Dermis blood vessel endothelial cell (primary cell): ENCODE results near the gene SUPV3L1. TPM values are rescaled to one million over a fixed set of nuclear protein-coding genes. Genes with fewer than 3 reads are reported as not detected.

Source experiments
- total RNA-seq: library from RNA; depleted of rRNA; stranded (reverse); fragments of >200 nt; gene quantifications from 2 replicates; pipeline ENCODE4 v1.2.3, GENCODE V29; 2014

Gene SUPV3L1
- total RNA-seq, 1 donor from 2014 or later: 18.4 TPM

Other genes with a start within 250 kb of the SUPV3L1 start
- 73.0 and 102 TPM in 2 replicates for gene DDX21, start 224.1 kb upstream of the SUPV3L1 start, total RNA-seq
- 41.9 and 55.2 TPM in 2 replicates for gene KIFBP, start 191.4 kb upstream of the SUPV3L1 start, total RNA-seq
- gene SRGN, start 92.1 kb upstream of the SUPV3L1 start, total RNA-seq: 495 and 622 TPM in 2 replicates
- gene VPS26A, start 56.1 kb upstream of the SUPV3L1 start, total RNA-seq: 34.5 and 56.8 TPM in 2 replicates
- 0.23 and 0.85 TPM in 2 replicates for gene HKDC1, start 40.1 kb downstream of the SUPV3L1 start, total RNA-seq
- gene HK1, start 98.3 kb downstream of the SUPV3L1 start, total RNA-seq: 110 and 142 TPM in 2 replicates
- gene TACR2, start 236.7 kb downstream of the SUPV3L1 start, total RNA-seq: 0.09 and 0.34 TPM in 2 replicates